Measurements from ENCODE around the gene DCC.

DNA sequence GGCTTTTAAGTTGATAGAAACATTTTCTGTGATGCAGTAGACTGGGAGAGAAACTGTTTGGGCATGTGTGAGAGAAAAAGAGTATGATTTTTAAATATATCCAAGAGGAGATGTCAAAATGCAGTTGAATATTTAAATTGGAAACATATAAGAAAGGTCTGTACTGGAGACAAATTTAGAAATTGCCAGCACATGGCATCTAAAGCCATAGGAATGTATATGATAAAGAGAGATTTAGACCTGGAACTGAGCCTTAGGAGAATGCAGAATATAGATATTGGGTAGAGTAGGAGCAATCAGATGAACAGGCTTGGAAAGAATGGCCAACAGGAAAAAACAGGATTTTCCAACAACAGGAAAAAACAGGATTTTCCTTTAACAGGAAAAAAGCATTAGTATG is 1203.7 kb downstream of the DCC start:
- no peak for TF ChIP-seq CTCF (conservative IDR thresholded peaks at IDR 0.05; ENCODE audit: low read depth, low read length)
- no peak for TF ChIP-seq EZH2 (IDR thresholded peaks at IDR 0.05; ENCODE audit: low read length, unreplicated experiment)

Measured in PC-3 (cell line).